LNCAP (cell line): ENCODE results near the gene GNG4.

ENCODE experiments used
- TF ChIP-seq, protein P1 (sequence below): fragments of 450-650 bp; IDR thresholded peaks from 2 replicates; pipeline ENCODE4 v1.5.1; 2017; ENCODE audit warnings: mild to moderate bottlenecking

The GNG4 gene

GRCh38 chr1:235515844-235516512 lies 133.6 kb downstream of the GNG4 start:
- TF ChIP-seq, protein P1, sequence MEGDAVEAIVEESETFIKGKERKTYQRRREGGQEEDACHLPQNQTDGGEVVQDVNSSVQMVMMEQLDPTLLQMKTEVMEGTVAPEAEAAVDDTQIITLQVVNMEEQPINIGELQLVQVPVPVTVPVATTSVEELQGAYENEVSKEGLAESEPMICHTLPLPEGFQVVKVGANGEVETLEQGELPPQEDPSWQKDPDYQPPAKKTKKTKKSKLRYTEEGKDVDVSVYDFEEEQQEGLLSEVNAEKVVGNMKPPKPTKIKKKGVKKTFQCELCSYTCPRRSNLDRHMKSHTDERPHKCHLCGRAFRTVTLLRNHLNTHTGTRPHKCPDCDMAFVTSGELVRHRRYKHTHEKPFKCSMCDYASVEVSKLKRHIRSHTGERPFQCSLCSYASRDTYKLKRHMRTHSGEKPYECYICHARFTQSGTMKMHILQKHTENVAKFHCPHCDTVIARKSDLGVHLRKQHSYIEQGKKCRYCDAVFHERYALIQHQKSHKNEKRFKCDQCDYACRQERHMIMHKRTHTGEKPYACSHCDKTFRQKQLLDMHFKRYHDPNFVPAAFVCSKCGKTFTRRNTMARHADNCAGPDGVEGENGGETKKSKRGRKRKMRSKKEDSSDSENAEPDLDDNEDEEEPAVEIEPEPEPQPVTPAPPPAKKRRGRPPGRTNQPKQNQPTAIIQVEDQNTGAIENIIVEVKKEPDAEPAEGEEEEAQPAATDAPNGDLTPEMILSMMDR, result no peak

DNA sequence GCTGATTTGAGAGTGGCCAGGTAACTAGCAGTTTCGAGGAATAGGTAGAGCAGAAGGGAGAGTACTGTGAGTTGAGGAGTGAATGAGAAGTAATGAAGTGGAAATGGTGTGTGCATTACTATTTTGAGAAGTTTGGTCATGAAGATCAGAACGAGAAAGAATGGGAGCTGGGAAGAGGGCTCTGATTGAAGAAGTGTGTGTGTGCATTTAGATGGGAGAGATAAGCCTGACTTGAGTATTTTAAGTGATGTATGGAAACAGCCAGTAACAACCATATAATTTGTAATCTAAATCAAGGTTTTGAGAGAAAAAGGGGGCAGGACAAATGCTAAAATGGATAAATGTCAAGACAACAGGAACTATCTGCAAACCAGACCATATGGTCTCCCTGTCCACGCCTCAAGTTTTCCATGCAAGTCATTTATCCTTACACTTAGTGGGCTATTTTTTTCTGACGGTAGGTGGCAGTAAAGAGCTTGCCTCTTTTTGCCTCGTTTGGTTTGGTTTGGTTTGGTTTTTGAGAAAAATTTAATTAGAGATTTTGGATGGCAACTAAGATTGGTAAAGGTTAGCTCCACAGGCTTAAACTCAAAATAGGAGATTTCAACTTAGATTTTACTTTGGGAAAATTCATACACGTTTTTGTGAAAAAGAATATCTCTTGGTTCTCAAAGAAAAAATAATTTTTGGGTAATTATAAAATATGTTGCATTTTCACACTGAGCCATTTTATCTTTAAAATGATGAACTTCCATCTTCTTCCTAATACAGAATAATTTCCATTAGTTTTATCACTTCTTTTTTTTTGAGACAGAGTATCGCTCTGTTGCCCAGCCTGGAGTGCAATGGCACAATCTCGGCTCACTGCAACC lies 135.9 kb downstream of the GNG4 start:
- TF ChIP-seq, protein P1, result peak; percentile 93

DNA sequence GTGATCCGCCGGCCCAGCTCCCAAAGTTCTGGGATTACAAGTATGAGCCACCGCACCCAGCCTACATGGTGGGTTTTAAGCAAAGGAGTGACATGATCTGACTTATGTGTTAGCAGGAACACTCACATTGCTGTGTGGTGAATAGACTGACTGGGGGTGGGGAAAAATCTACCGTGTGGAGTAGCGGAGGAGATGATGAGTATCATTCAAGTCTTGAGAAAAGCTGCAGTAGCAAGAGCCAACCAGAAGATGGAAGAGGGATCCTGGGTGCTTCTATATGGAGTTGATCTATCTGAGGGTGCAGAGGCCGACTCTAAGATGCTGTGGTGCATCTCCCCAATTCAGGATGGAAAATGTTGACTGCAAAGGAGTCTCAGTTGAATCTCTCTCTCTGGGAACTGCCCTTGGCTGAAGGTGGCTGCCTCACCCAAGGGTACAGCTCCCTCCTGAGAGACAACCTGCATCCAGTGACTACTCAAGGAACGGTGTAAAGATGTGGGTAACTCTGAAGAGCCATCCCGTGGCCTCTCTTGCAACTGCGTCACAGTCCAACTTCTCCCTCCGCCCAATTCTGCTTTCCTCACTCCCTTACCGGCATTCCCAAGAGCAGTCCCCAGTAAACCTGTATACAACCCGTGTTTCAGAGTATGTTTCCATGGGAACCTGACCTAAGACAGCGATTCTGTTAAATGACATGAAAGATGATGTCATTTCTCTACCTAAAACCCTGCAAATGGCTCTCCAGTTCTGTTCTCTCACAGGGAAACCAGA lies 137.9 kb downstream of the GNG4 start:
- TF ChIP-seq, protein P1, result peak; percentile 22; the same call in 1 of the 2 replicates

- TF ChIP-seq, protein P1, result no peak
These were observed 138.8 kb downstream of the GNG4 start for GRCh38 chr1:235510823-235511222.

GRCh38 chr1:235507623-235508022 lies 142.0 kb downstream of the GNG4 start:
- TF ChIP-seq, protein P1, result no peak

- TF ChIP-seq, protein P1, result peak; percentile 96
These were observed 144.9 kb downstream of the GNG4 start for GRCh38 chr1:235504494-235505222.

DNA sequence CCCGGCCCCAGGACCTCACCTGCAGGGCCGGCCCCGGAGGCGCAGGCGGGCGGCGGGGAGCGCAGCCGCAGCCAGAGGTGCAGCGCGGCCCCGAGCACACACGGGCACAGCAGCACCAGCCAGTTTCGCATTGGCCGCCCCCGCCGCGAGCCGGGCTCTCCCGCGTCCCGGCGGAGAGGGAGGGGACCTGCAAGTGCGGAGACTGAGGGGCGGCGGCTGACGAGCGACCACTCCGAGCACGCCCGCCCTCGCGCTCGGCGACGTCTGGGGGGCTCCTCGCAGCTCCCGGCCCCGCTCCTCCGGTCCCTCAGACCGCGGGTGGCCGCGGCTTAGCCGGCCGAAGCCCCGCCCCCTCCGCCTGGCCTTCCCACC lies 145.5 kb downstream of the GNG4 start, which contains the start of gene B3GALNT2:
Gene B3GALNT2, minus strand, starts transcription at position 331 of the 372 bp plus-strand sequence. Its CDS starts 200 bp downstream, at position 131.
- TF ChIP-seq, protein P1, result no peak
